Measurements from ENCODE around the gene AHNAK. TPM values are rescaled to one million over a fixed set of nuclear protein-coding genes. Genes with fewer than 3 reads are reported as not detected.

The AHNAK gene
- total and polyA plus RNA-seq, 2 donors (not counting 1 experiment from before 2014, with no cell fraction given) = 220 to 762 TPM

GRCh38 chr11:62498492-62499286 is 47.9 kb downstream of the AHNAK start:
- Histone ChIP-seq H2AFZ (ENCODE audit: low read length) (no peak overlapping the region), H3K27ac (ENCODE audit: insufficient read depth, low read length) (no peak overlapping the region), H3K4me2 (ENCODE audit: extremely low read depth, insufficient read depth, low read length) (no peak overlapping the region), H3K4me3 (replicated peaks in 1 of 4; ENCODE audit: control extremely low read depth in 1 of 4, insufficient read depth in 1 of 4, low read depth in 3 of 4, low read length in 4 of 4) (no peak overlapping the region), H4K20me1 (ENCODE audit: control insufficient read depth, extremely low read depth, insufficient read depth, low read length) (no peaks in the 10 kb centered on the region), H3K4me1 (ENCODE audit: control insufficient read depth, extremely low read depth, insufficient read depth, low read length) (peaks cover 9% of the 10 kb centered on the region), H3K9me3 (ENCODE audit: control insufficient read depth, insufficient read depth, low read depth, low read length) (no peaks in the 10 kb centered on the region), H3K79me2 (ENCODE audit: control insufficient read depth, insufficient read depth, low read length) (no peaks in the 10 kb centered on the region), H3K9ac (ENCODE audit: insufficient read depth, low read length) (no peak overlapping the region), H3K36me3 (ENCODE audit: control insufficient read depth, insufficient read depth, low read length) (no peaks in the 10 kb centered on the region), H3K27me3 (ENCODE audit: control insufficient read depth, insufficient read depth, low read length) (no peaks in the 10 kb centered on the region)
- TF ChIP-seq EZH2 (IDR thresholded peaks at IDR 0.05; ENCODE audit: low read length, missing control alignments) = no peak
- no peak for TF ChIP-seq CTCF (conservative IDR thresholded peaks at IDR 0.05 in 1 of 2, IDR thresholded peaks at IDR 0.05 in 1 of 2; ENCODE audit: low read depth in 1 of 2, low read length in 2 of 2)
- DNase-seq (ENCODE audit: low read depth in 2 of 2) = no peak

GRCh38 chr11:62498031-62498430 is 48.6 kb downstream of the AHNAK start:
- no peak for DNase-seq (ENCODE audit: low read depth in 2 of 2)
- Histone ChIP-seq H3K27ac (ENCODE audit: insufficient read depth, low read length) (no peak overlapping the region), H3K9ac (ENCODE audit: insufficient read depth, low read length) (no peak overlapping the region), H2AFZ (ENCODE audit: low read length) (no peak overlapping the region), H3K4me2 (ENCODE audit: extremely low read depth, insufficient read depth, low read length) (no peak overlapping the region), H3K36me3 (ENCODE audit: control insufficient read depth, insufficient read depth, low read length) (no peaks in the 10 kb centered on the region), H3K9me3 (ENCODE audit: control insufficient read depth, insufficient read depth, low read depth, low read length) (no peaks in the 10 kb centered on the region), H3K4me1 (ENCODE audit: control insufficient read depth, extremely low read depth, insufficient read depth, low read length) (peaks cover 9% of the 10 kb centered on the region), H3K27me3 (ENCODE audit: control insufficient read depth, insufficient read depth, low read length) (no peaks in the 10 kb centered on the region), H4K20me1 (ENCODE audit: control insufficient read depth, extremely low read depth, insufficient read depth, low read length) (no peaks in the 10 kb centered on the region), H3K4me3 (replicated peaks in 1 of 4; ENCODE audit: control extremely low read depth in 1 of 4, insufficient read depth in 1 of 4, low read depth in 3 of 4, low read length in 4 of 4) (no peak overlapping the region), H3K79me2 (ENCODE audit: control insufficient read depth, insufficient read depth, low read length) (no peaks in the 10 kb centered on the region)
- TF ChIP-seq EZH2 (IDR thresholded peaks at IDR 0.05; ENCODE audit: low read length, missing control alignments) (no peak), CTCF (conservative IDR thresholded peaks at IDR 0.05 in 1 of 2, IDR thresholded peaks at IDR 0.05 in 1 of 2; ENCODE audit: low read depth in 1 of 2, low read length in 2 of 2) (no peak)

- Histone ChIP-seq H3K4me1 (ENCODE audit: control insufficient read depth, extremely low read depth, insufficient read depth, low read length) (peaks cover 9% of the 10 kb centered on the region), H4K20me1 (ENCODE audit: control insufficient read depth, extremely low read depth, insufficient read depth, low read length) (no peaks in the 10 kb centered on the region), H3K4me2 (ENCODE audit: extremely low read depth, insufficient read depth, low read length) (no peak overlapping the region), H3K9me3 (ENCODE audit: control insufficient read depth, insufficient read depth, low read depth, low read length) (no peaks in the 10 kb centered on the region), H3K36me3 (ENCODE audit: control insufficient read depth, insufficient read depth, low read length) (no peaks in the 10 kb centered on the region), H2AFZ (ENCODE audit: low read length) (no peak overlapping the region), H3K27me3 (ENCODE audit: control insufficient read depth, insufficient read depth, low read length) (no peaks in the 10 kb centered on the region), H3K9ac (ENCODE audit: insufficient read depth, low read length) (peak overlapping the region; percentile 3), H3K27ac (ENCODE audit: insufficient read depth, low read length) (peak overlapping the region; percentile 81), H3K4me3 (replicated peaks in 1 of 4; ENCODE audit: control extremely low read depth in 1 of 4, insufficient read depth in 1 of 4, low read depth in 3 of 4, low read length in 4 of 4) (no peak overlapping the region), H3K79me2 (ENCODE audit: control insufficient read depth, insufficient read depth, low read length) (no peaks in the 10 kb centered on the region)
- TF ChIP-seq EZH2 (IDR thresholded peaks at IDR 0.05; ENCODE audit: low read length, missing control alignments) = no peak
- peak in 1 of 2 donors; percentile 25 for TF ChIP-seq CTCF (conservative IDR thresholded peaks at IDR 0.05 in 1 of 2, IDR thresholded peaks at IDR 0.05 in 1 of 2; ENCODE audit: low read depth in 1 of 2, low read length in 2 of 2)
- DNase-seq (ENCODE audit: low read depth in 2 of 2) = peak; percentile 66 to 73
Measured at GRCh38 chr11:62497132-62497801, 49.3 kb downstream of the AHNAK start.

Measured in fibroblast of lung (primary cell).